Cardiac fibroblast (primary cell): Measurements from ENCODE around the gene UPP2.

Source experiments
- DNase-seq, 2 donors: peaks; one replicate each; pipeline versions ENCODE4 v3.0.0 to v3.0.0-alpha.2; 2010; ENCODE audit warnings: low read depth in 2 of 2
- H3K4me3 ChIP-seq, 2 donors: replicated peaks in 1 of 2; 1 replicate in 1 of 2; 2 replicates in 1 of 2; pipeline ENCODE4 v1.5.1; 2011; ENCODE audit warnings: low read depth in 2 of 2, low read length in 2 of 2, mild to moderate bottlenecking in 2 of 2, moderate library complexity in 1 of 2
- TF ChIP-seq, protein P1 (sequence below): IDR thresholded peaks from one replicate; pipeline ENCODE4 v1.5.1; 2011; ENCODE audit warnings: low read depth, mild to moderate bottlenecking, low read length, inconsistent platforms

UPP2 gene

DNA sequence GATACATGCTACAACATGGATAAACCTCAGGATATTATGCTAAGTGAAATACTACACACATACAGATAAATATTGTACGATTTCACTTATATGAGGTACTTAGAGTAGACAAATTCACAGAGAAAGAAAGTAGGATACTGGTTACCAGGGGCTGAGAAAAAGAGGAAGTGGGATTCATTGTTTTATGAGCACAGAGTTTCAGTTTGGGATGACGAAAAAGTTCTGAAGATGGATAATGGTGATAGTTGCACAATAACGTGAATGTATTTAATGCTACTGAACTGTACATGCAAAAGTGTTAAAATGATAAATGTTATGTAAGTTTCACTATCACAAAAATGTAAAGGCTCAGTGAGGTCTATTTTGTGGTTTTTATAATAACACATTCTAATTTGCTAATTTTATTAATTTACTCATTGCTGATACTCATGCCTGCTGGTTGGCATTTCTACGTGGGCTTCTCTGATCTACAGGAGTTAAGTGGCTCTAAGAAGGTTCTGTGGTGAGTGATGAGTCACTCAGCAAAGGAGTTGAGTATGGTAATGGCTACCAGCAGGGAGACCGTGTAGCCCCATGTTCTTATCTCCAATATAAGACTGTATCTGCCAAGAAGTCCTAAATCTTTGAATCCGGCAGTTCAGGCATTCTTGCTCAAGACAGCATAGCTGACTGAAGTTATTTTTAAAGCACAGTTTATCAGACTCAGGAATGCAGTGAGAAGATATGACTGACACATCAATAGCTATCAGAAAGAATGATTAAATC, 41.1 kb downstream of the UPP2 start:
- TF ChIP-seq, protein P1, sequence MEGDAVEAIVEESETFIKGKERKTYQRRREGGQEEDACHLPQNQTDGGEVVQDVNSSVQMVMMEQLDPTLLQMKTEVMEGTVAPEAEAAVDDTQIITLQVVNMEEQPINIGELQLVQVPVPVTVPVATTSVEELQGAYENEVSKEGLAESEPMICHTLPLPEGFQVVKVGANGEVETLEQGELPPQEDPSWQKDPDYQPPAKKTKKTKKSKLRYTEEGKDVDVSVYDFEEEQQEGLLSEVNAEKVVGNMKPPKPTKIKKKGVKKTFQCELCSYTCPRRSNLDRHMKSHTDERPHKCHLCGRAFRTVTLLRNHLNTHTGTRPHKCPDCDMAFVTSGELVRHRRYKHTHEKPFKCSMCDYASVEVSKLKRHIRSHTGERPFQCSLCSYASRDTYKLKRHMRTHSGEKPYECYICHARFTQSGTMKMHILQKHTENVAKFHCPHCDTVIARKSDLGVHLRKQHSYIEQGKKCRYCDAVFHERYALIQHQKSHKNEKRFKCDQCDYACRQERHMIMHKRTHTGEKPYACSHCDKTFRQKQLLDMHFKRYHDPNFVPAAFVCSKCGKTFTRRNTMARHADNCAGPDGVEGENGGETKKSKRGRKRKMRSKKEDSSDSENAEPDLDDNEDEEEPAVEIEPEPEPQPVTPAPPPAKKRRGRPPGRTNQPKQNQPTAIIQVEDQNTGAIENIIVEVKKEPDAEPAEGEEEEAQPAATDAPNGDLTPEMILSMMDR = no peak
- DNase-seq = peak in 1 of 2 donors; percentile 8
- H3K4me3 ChIP-seq = no peak overlapping the region

DNA sequence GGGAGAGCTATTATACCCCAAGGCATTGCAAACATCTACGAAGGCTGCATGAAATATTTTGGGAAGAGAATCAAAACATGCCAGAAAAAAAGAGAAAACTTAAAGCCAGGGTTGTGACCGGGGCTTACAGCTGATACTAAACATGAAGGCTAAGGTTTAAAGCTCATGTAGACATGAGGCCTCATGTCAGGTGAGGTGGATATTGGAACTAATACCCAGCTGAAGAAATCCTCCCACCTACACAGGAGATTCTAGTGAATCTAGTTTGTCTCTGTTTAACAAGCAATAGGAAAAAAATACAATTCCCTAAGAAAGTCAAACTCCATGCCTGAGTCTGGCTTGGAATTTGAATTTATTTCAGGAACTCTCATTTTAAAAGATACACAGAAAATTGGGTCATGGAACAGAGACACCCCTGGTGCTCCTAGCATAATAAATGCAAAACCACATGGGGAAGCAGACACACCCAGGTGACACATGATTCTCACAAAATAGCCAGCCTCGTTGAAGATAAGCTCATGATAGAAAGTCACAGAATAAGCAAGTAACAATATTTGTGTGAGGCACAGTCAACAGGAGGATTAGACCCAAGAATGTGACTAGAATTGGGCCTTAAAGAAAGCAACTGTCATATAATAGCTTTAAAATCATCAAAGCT, 42.2 kb downstream of the UPP2 start:
- no peak overlapping the region for H3K4me3 ChIP-seq
- TF ChIP-seq, protein P1 = no peak
- no peak for DNase-seq

DNA sequence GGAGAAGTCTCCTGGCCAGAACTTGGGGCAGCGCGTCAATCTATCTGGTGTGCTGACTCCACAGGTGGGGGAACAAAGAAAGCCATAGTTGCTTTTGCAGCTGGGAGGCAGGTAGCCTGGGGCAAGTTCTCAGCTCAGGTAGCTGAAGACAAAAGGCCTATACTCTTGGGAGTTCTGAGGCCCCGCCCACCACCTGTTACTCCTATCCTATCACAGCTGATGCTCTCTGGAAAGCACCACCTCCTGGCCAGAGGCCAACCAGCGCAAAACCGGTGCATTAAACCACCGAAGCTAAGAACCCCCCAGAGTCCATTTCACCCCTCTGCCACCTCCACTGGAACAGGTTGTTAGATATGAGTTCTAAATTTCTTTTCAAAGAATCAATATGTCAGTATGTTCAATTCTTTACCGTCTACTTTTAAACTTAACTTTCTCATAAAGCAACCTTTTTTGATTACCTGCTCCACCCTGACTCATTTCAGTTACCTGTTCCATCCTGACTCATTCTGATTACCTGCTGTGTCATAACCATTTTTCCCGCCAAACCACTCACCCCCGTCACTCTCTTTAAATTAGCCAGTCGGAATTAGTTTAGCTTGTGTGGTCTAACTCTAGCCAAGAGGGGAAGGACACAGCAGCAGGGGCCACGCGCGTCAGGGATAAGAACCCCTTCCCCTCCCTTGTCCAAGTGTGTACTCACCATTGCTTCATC, 43.4 kb downstream of the UPP2 start:
- TF ChIP-seq, protein P1 = no peak
- DNase-seq = no peak
- no peak overlapping the region for H3K4me3 ChIP-seq

DNA sequence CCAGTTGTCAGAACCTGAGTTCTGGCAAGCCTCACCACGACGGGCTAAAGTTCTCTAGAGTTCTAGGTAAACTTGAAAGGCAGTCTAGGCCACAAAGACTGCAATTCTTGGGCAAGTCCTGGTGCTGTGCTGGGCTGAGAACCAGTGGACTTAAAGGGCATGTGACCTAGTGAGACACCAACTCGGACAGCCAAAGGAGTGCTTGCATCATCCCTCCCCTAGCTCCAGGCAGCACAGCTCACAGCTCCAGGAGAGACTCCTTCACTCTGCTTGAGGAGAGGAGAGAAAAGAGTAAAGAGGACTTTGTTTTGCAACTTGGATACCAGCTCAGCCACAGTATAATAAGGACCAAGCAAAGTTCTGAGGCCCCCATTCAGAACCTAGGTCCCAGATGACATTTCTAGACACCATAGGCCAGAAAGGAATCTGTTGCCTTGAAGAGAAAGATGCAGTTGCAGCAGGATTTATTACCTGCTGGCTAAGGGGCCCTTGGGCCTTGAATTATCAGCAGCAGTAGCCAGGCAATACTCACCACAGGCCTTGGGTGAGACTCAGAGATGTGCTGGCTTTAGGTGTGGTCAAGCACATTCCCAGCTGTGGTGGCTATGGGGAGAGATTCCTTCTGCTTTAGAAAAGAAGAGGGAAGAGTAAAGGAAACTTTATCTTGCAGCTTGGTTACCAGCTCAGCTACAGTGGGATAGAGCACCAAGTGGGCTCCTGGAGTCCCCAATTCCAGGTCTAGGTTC, 51.8 kb downstream of the UPP2 start:
- DNase-seq = no peak
- H3K4me3 ChIP-seq = no peak overlapping the region
- TF ChIP-seq, protein P1 = no peak

DNA sequence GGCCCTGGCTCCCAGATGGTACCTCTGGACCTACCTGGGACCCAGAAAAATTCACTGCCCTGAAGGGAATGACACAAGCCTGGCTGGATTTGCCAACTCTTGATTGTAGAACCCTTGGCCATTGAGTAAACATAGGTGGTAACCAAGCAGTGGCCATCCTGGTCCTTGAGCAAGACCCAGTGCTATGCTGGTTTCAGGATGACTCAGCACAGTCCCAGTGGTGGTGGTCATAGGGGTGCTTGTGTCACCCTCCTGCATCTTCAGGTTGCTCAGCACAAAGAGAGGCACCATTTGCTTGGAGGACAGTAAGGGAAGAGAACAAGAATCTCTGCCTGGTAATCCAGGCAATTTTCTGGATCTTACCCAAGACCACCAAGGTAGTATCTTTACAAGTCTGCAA, 52.9 kb downstream of the UPP2 start:
- no peak for DNase-seq
- no peak overlapping the region for H3K4me3 ChIP-seq
- TF ChIP-seq, protein P1 = no peak

DNA sequence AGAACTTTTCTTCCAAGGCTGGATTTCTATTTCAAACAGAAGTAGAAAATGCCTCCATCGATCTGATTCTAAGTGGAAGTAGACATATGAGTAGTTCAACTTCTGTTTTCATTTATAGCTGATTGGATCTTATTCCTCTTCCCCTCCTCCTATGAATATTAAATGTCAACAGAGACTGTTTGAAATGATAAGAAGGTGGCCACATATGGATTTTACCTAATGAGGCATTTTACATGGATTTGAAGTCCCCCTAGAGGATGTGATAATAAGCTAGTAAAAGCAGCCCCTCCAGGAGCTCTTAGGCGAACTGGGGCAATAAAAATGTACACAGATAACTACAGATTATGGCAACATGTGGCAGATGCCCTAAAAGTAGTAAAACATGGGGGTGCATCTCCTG, 71.0 kb downstream of the UPP2 start:
- DNase-seq = no peak
- H3K4me3 ChIP-seq = no peak overlapping the region
- TF ChIP-seq, protein P1 = no peak
